CD14-positive monocyte (primary cell): ENCODE results near the gene UFSP2. TPM values are rescaled to one million over a fixed set of nuclear protein-coding genes. Genes with fewer than 3 reads are reported as not detected.

Source experiments
- DNase-seq, 3 donors: peaks; one replicate each; pipeline ENCODE4 v3.0.0-alpha.2; 2011 to 2022
- H2AFZ ChIP-seq: 2 replicates; pipeline ENCODE4 v1.6.0; 2012; ENCODE audit warnings: mild to moderate bottlenecking, low read depth, low read length, inconsistent platforms; ENCODE audit not compliant: insufficient read depth, poor library complexity, severe bottlenecking
- H3K27ac ChIP-seq, 2 donors: 1 replicate in 1 of 2; 2 replicates in 1 of 2; pipeline ENCODE4 v1.5.1; 2012 to 2013; ENCODE audit warnings: low read length in 2 of 2, control low read depth in 1 of 2, inconsistent platforms in 1 of 2, low read depth in 1 of 2, mild to moderate bottlenecking in 1 of 2
- H3K27me3 ChIP-seq, 2 donors: one replicate each; pipeline versions ENCODE4 v1.6.0 to v1.6.1; 2011 to 2013; ENCODE audit warnings: low read length in 2 of 2; ENCODE audit not compliant: control insufficient read depth in 2 of 2, insufficient read depth in 2 of 2
- H3K36me3 ChIP-seq, 2 donors: replicated peaks in 1 of 2; 1 replicate in 1 of 2; 2 replicates in 1 of 2; pipeline versions ENCODE4 v1.5.1 to v1.6.1; 2012 to 2013; ENCODE audit warnings: low read length in 2 of 2, control low read depth in 1 of 2, inconsistent platforms in 1 of 2, mild to moderate bottlenecking in 1 of 2; ENCODE audit not compliant: insufficient read depth in 2 of 2, control insufficient read depth in 1 of 2
- H3K4me1 ChIP-seq, 2 donors: 1 replicate in 1 of 2; 2 replicates in 1 of 2; pipeline versions ENCODE4 v1.5.1 to v1.6.1; 2012 to 2013; ENCODE audit warnings: low read length in 2 of 2, control low read depth in 1 of 2, inconsistent platforms in 1 of 2, mild to moderate bottlenecking in 1 of 2, moderate library complexity in 1 of 2; ENCODE audit not compliant: insufficient read depth in 2 of 2, control insufficient read depth in 1 of 2
- H3K4me2 ChIP-seq: replicated peaks from 2 replicates; pipeline ENCODE3; 2012; ENCODE audit warnings: low read length, moderate library complexity, mild to moderate bottlenecking; ENCODE audit not compliant: poor library complexity, severe bottlenecking; ENCODE audit errors: extremely low read depth
- H3K4me3 ChIP-seq, 3 experiments: fragments of 200-600 bp in 1 of 3; sonication (generic) in 1 of 3; replicated peaks in 1 of 3; 1 replicate in 2 of 3; 2 replicates in 1 of 3; pipeline ENCODE4 v1.5.1; 2011 to 2013; ENCODE audit warnings: low read length in 3 of 3, mild to moderate bottlenecking in 3 of 3, control low read depth in 2 of 3, low read depth in 2 of 3, inconsistent platforms in 1 of 3, moderate library complexity in 1 of 3
- H3K79me2 ChIP-seq: 2 replicates; pipeline ENCODE4 v1.6.0; 2012; ENCODE audit warnings: mild to moderate bottlenecking, control low read depth, inconsistent platforms, low read length, moderate library complexity; ENCODE audit not compliant: insufficient read depth
- H3K9ac ChIP-seq: 2 replicates; pipeline ENCODE4 v1.6.0; 2017; ENCODE audit warnings: low read length, mild to moderate bottlenecking; ENCODE audit not compliant: insufficient read depth, poor library complexity, severe bottlenecking
- H3K9me3 ChIP-seq, 2 donors: replicated peaks in 1 of 2; 1 replicate in 1 of 2; 2 replicates in 1 of 2; pipeline versions ENCODE4 v1.5.1 to v1.6.1; 2012 to 2013; ENCODE audit warnings: low read length in 2 of 2, control low read depth in 1 of 2; ENCODE audit not compliant: control insufficient read depth in 1 of 2, insufficient read depth in 1 of 2
- H4K20me1 ChIP-seq: 2 replicates; pipeline ENCODE4 v1.6.0; 2012; ENCODE audit warnings: mild to moderate bottlenecking, low read length, control low read depth, moderate library complexity; ENCODE audit not compliant: insufficient read depth
- H3K27ac Mint-ChIP-seq, 7 donors: one replicate each; pipeline ENCODE4 v1.8.0; 2020; ENCODE audit warnings: mild to moderate bottlenecking in 7 of 7, mixed read lengths in 7 of 7, moderate library complexity in 6 of 7, inconsistent platforms in 2 of 7
- H3K27me3 Mint-ChIP-seq, 3 donors: one replicate each; pipeline ENCODE4 v1.8.0; 2021 to 2022; ENCODE audit warnings: low read depth in 3 of 3, mild to moderate bottlenecking in 3 of 3, mixed read lengths in 3 of 3, moderate library complexity in 3 of 3, inconsistent platforms in 1 of 3
- H3K36me3 Mint-ChIP-seq, 2 donors: one replicate each; pipeline ENCODE4 v1.8.0; 2020; ENCODE audit warnings: mixed read lengths in 2 of 2, inconsistent platforms in 1 of 2, mild to moderate bottlenecking in 1 of 2
- H3K4me1 Mint-ChIP-seq: one replicate; pipeline ENCODE4 v1.8.0; 2020; ENCODE audit warnings: mild to moderate bottlenecking, mixed read lengths
- H3K4me3 Mint-ChIP-seq, 2 donors: one replicate each; pipeline ENCODE4 v1.8.0; 2020; ENCODE audit warnings: mild to moderate bottlenecking in 2 of 2, mixed read lengths in 2 of 2, moderate library complexity in 1 of 2
- H3K9me3 Mint-ChIP-seq, 7 donors: one replicate each; pipeline ENCODE4 v1.8.0; 2020 to 2022; ENCODE audit warnings: mixed read lengths in 7 of 7, mild to moderate bottlenecking in 6 of 7, moderate library complexity in 6 of 7, inconsistent platforms in 2 of 7
- CTCF ChIP-seq: fragments of 200-600 bp; IDR thresholded peaks from one replicate; pipeline ENCODE4 v1.8.0; 2022; ENCODE audit warnings: antibody characterized with exemption, mild to moderate bottlenecking
- WGBS: methylation state at CpG from one replicate; pipeline ENCODE4 v1.1.5; 2013; ENCODE audit warnings: missing lambda C conversion rate; ENCODE audit not compliant: insufficient coverage; 5-methylcytosine and 5-hydroxymethylcytosine counted together
- intact Hi-C, 2 donors: fragments of 100-400 bp; cut with micrococcal nuclease; formaldehyde crosslinking; loops; one replicate each; pipeline versions ENCODE4 v1.15.0 to v1.15.1; 2023
- polyA plus RNA-seq, 3 donors: library from polyadenylated mRNA; depleted of rRNA in 1 of 3; unstranded in 2 of 3; stranded (reverse) in 1 of 3; fragments of 300-500 nt in 2 of 3; fragments of >200 nt in 1 of 3; fragmentation: Illumina TruSeq in 2 of 3; gene quantifications; 1 replicate in 2 of 3; 2 replicates in 1 of 3; pipeline ENCODE4 v1.2.3, GENCODE V29; 2012 to 2021

The UFSP2 gene
- polyA plus RNA-seq, 3 donors: 6.8 to 23.5 (median 13.8) TPM

GRCh38 chr4:185374027-185374426, 51.7 kb downstream of the UFSP2 start:
- H3K27me3 Mint-ChIP-seq: peaks cover 5 to 14% (median 9%) of the 10 kb centered on the region in 3 donors
- no peak for DNase-seq
- Histone ChIP-seq H3K79me2 (no peaks in the 10 kb centered on the region), H3K9me3 (no peaks in the 10 kb centered on the region), H3K27ac (no peak overlapping the region), H3K4me2 (no peak overlapping the region), H3K4me1 (no peaks in the 10 kb centered on the region), H3K4me3 (no peak overlapping the region), H2AFZ (no peak overlapping the region), H3K36me3 (no peaks in the 10 kb centered on the region), H3K9ac (no peak overlapping the region), H3K27me3 (peaks cover 3 to 12% of the 10 kb centered on the region in 2 donors), H4K20me1 (no peaks in the 10 kb centered on the region)
- no peak overlapping the region for H3K4me3 Mint-ChIP-seq
- no peaks in the 10 kb centered on the region for H3K4me1 Mint-ChIP-seq
- H3K9me3 Mint-ChIP-seq: peaks cover 0 to 3% (median 0%) of the 10 kb centered on the region in 7 donors
- no peak overlapping the region for H3K27ac Mint-ChIP-seq
- H3K36me3 Mint-ChIP-seq: no peaks in the 10 kb centered on the region
- WGBS: 93% methylated on average over 2 of the region's 7 CpGs
- TF ChIP-seq CTCF: no peak
- intact Hi-C loops: no loop called here

DNA sequence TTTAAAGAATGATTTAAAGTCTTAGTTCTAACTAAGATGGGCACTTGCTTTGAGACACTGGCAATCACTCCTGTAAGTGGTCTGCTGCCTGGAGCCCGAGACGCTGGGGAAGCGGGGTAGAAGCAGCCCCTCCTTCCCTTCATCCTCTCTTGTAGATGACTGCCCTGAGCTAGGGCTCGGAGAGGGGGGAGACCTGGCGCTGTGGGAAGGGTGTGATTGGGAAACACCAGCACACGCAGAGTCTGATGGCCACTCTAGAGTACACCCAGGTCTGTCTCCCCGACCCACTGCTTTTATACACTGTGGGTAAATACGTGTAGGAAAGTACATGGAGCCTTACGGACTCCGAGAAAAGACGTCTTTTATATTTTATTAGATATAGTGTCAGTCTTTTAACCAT, 54.1 kb downstream of the UFSP2 start:
- Histone ChIP-seq H3K4me3 (no peak overlapping the region), H3K79me2 (no peaks in the 10 kb centered on the region), H4K20me1 (no peaks in the 10 kb centered on the region), H2AFZ (no peak overlapping the region), H3K36me3 (no peaks in the 10 kb centered on the region), H3K27me3 (peaks cover 3 to 12% of the 10 kb centered on the region in 2 donors), H3K9me3 (no peaks in the 10 kb centered on the region), H3K4me1 (no peaks in the 10 kb centered on the region), H3K27ac (no peak overlapping the region), H3K4me2 (no peak overlapping the region), H3K9ac (no peak overlapping the region)
- Mint-ChIP-seq H3K36me3 (no peaks in the 10 kb centered on the region), H3K4me3 (no peak overlapping the region), H3K4me1 (no peaks in the 10 kb centered on the region), H3K27ac (no peak overlapping the region), H3K27me3 (peaks cover 2 to 14% (median 8%) of the 10 kb centered on the region in 3 donors), H3K9me3 (peaks cover 0 to 4% (median 0%) of the 10 kb centered on the region in 7 donors)
- WGBS: no CpG with 5 or more reads among the region's 11 CpGs
- DNase-seq: no peak
- intact Hi-C loops: no loop called here
- TF ChIP-seq CTCF: no peak
